Iris pigment epithelial cell (primary cell): ENCODE measurements around the gene ALDH3B1.

Source experiments
- DNase-seq: peaks from one replicate; pipeline ENCODE4 v3.0.0-alpha.2; 2011; ENCODE audit warnings: low read depth

Gene ALDH3B1

GRCh38 chr11:67997475-67997921, 12.6 kb upstream of the ALDH3B1 start:
- no peak for DNase-seq

GRCh38 chr11:67998150-67999045, 11.7 kb upstream of the ALDH3B1 start:
- no peak for DNase-seq

GRCh38 chr11:67999201-67999629, 10.9 kb upstream of the ALDH3B1 start:
- no peak for DNase-seq

GRCh38 chr11:67999704-68000103, 10.4 kb upstream of the ALDH3B1 start:
- DNase-seq = no peak

GRCh38 chr11:68002575-68002937, 7.6 kb upstream of the ALDH3B1 start:
- no peak for DNase-seq

GRCh38 chr11:68002938-68003845, 6.9 kb upstream of the ALDH3B1 start:
- no peak for DNase-seq

GRCh38 chr11:68003846-68004550, 6.1 kb upstream of the ALDH3B1 start, which contains the start of gene UNC93B1:
UNC93B1 (minus strand) TSS chr11:68004097; CDS start chr11:68004043, 54 bp downstream.
- peak; percentile 67 for DNase-seq

- no peak for DNase-seq
Observed at GRCh38 chr11:68004551-68005335, 5.4 kb upstream of the ALDH3B1 start.

- DNase-seq = no peak
Observed at GRCh38 chr11:68006606-68007166, 3.4 kb upstream of the ALDH3B1 start.

- DNase-seq = no peak
Observed at GRCh38 chr11:68007498-68008380, 2.4 kb upstream of the ALDH3B1 start.

- DNase-seq = no peak
Observed at GRCh38 chr11:68008381-68009337, 1.5 kb upstream of the ALDH3B1 start.

- DNase-seq = peak; percentile 39
Observed at GRCh38 chr11:68009391-68010089, 587 bp upstream of the ALDH3B1 start.

GRCh38 chr11:68011051-68011943, 1.2 kb downstream of the ALDH3B1 start:
- DNase-seq = no peak

GRCh38 chr11:68012044-68012842, 2.1 kb downstream of the ALDH3B1 start:
- no peak for DNase-seq

GRCh38 chr11:68012843-68013610, 2.9 kb downstream of the ALDH3B1 start:
- DNase-seq = peak; percentile 98
